Smooth muscle cell of the brain vasculature (primary cell): ENCODE measurements around the gene AP2B1.

Experiments used
- DNase-seq: peaks from one replicate; pipeline ENCODE4 v3.0.0-alpha.2; 2012; ENCODE audit warnings: low read depth, low spot score

AP2B1 gene

GRCh38 chr17:35627417-35627816 is 40.3 kb downstream of the AP2B1 start:
- no peak for DNase-seq

DNA sequence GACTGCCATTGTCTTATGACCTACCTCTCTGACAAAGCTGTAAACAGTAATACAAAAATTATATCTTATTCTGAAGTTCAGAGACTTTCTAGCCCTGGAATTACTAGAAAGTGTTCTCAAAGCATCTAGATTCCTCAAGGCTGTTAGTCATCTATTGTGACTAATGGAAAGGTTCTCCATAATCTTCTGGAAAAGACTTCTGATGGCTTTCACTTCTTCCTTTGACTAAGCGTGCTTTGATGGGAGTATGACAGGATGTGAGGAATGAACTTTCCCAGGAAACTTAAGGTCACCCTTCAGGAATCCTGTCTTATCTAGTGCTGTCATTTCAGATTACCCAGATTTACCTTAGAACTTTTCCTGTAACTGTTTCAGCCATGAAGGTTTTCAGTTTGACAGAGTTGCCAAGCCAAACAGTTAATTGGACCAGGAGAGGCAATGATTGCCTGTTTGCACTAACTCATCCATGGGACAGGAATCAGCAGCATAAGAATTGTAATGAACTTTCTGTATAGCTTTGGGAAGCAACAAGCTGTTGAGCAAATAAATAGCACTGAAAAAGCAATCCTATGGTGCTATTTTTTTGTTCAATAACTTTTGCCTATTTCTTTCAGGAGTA is 43.5 kb downstream of the AP2B1 start:
- DNase-seq, result no peak

DNA sequence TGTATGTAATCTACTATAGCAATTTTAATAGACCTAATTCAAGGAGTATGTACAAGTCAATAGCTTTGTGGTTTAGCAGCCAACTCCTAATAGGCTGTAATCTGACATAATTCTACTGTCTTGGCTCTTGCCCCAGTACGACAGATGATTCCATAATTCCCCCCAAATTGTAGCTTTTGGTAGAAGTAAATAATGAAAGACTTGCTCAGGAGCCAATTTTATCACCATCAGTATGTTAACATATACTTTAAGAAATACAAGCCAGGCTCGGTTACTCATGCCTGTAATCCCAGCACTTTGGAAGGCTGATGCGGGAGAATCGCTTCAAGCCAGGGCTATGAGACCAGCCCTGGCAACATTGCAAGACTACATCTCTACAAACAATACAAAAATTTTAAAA is 53.9 kb downstream of the AP2B1 start:
- no peak for DNase-seq

- DNase-seq, result no peak
Observed at GRCh38 chr17:35645923-35646322, 58.8 kb downstream of the AP2B1 start.

- no peak for DNase-seq
Observed at GRCh38 chr17:35651467-35651866, 64.3 kb downstream of the AP2B1 start.

DNA sequence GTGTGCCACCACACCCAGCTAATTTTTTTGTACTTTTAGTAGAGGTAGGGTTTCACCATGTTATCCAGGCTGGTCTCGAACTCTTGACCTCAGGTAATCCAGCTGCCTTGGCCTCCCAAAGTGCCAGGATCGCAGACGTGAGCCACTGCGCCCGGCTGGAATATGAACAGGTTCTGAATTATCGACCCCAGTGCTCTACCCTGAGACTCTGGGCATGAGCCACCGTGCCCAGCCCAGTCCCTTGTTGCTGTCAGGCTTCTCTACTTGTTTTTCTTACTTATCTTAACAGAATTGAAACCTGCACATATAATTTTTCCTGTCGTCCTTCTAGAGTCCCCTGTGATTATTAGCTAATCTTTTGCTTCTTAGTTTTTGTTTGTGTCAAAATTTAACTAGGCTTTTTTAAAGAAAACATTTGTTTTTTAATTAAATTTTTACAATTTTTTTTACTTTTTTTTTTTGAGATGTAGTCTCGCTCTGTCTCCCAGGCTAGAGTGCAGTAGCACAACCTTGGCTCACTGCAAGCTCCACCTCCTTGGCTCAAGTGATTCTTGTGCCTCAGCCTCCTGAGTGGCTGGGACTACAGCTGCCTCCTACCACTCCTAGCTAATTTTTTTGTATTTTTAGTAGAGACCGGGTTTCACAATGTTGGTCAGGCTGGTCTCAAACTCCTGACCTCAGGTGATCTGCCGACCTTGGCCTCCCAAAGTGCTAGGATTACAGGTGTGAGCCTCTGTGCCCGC is 66.7 kb downstream of the AP2B1 start:
- DNase-seq, result no peak

DNA sequence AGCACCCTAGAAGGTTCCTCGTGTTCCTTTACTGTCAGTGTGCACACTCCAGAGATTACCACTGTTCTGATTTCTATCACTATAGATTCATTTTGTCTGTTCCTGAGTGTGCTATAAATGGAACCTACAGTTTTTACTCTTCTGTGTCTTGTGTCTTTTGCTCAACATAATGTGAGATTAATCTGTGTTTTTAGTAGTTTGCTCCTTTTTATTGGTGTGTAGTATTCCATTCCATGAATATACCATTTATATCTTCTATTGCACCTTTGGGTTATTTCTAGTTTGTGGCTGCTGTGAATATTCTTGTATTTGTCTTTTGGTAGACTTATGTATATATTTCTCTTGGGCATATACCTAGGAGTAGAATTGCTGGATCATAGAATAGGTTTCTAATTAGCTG is 68.2 kb downstream of the AP2B1 start:
- DNase-seq, result no peak

DNA sequence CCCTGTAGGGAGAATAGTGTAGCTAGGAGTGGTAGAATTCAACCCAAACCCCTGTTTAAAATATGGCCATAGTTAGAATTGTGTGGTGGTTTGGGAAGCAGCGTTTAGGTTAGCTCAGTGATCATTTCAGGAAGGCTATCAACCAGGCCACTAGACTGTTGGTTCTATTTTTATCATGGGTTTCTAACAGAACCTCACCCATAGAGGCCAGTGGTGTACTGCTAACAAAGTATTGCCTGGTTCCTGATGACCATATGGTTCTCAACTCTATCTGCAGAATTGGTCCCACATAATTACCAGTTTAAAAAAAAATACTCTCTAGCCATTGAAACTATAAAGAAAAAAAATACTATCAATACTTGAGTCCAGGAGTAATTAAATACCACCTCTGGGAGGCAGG is 73.8 kb downstream of the AP2B1 start:
- DNase-seq, result no peak

- DNase-seq, result no peak
Observed at GRCh38 chr17:35664685-35665084, 77.6 kb downstream of the AP2B1 start.

GRCh38 chr17:35665662-35666061 is 78.5 kb downstream of the AP2B1 start:
- no peak for DNase-seq

GRCh38 chr17:35666070-35666469 is 78.9 kb downstream of the AP2B1 start:
- DNase-seq, result no peak

GRCh38 chr17:35666967-35667532 is 79.9 kb downstream of the AP2B1 start:
- no peak for DNase-seq

DNA sequence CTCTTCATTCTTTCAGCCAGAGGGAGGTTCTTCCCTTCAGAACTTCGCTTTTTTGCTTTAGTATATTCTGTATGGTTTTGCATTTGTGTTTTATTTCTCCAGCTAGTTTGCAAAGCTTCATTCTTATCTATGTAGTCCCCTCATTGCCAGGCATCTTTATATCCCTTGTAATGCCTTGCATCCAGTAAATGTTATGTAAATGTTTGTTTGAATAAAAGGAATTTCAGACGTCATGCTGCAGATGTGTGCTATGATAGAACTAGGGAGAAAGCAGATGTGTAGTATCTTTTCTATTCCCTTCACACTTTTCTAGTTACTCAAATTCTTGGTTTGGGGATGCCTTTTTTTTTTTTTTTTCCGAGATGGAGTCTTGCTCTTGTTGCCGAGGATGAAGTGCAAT is 81.7 kb downstream of the AP2B1 start:
- DNase-seq, result no peak

DNA sequence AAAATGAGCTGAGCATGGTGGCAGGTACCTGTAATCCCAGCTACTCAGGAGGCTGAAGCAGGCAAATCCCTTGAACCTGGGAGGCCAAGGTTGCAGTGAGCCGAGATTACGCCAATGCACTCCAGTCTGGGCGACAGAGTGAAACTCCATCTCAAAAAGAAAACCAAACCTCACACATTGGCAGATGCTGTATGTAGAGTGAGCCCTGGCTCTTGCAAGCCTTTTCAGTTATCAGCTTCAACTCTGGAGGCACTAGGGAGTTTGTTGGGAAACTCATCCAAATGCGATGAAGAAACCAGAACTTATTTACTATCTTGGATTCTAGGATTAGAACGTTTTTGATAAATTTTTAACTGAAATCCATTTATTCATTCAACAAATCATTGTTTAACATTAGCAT is 87.4 kb downstream of the AP2B1 start:
- no peak for DNase-seq

- no peak for DNase-seq
Observed at GRCh38 chr17:35676441-35676840, 89.3 kb downstream of the AP2B1 start.

DNA sequence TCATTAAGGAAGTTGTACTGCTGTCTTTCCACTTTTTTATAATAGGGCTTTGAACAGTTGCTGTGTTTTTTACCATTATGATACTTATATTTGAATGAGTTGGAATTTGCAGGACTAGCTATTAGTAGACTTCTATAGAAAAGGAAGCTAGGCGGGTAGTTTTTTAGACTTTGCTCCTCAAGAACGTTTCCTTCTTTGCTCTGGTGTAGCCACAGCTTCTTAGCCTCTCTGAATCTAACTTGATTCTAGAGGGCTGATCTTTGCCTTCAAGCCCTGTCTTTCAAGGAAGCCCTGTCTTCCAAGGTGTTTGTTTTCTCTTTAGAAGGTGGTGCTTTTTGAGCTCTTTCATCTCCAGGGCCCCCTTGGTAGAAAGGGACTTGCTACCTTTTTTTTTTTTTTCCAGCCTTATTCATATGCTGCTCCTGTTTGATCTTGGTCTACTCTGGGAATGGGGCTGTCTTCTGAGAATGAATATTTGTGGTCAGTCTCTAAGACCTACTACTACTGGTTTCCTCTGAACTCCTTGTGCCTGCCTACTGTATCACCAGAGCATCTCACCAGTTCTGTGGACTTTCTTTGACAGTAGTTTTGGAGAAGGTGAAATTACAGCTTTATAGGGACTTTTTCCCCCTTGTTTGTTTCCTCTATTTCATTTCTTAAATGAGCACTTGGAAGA is 92.0 kb downstream of the AP2B1 start:
- no peak for DNase-seq

GRCh38 chr17:35683591-35683990 is 96.5 kb downstream of the AP2B1 start:
- no peak for DNase-seq

DNA sequence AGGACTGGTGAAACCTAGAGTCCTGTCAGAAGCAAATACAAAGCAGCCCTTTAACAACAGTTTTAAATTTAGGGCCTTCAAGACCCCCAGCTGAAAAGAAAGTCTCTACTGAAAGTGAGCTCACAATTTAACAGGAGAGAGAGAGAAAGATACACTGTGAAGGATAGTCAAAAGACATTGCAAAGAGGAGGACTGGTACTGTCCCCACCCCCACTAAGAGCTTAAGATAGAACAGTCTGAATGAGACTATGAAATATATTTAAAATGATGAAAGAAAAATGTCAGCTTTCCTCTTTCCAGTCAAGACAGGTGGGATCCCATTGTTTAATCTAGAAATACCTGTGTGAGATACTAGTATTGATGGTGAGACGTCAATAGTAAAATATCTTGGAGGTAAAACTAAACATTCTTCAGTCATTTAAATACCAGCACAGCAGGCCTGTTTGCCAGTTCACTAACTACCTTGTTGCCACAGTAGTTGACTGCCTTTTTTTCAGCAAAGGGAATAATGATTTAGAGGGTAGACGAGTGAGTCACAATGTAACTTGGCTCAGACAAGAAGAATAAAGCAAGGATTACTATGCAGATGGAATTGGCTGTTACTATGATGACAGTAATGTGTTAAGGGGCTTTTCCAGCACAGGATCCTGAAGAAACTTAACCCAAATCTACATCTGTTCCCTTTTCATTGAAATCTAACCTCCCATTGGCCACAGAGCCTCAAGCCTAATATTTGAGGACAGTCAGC is 97.1 kb downstream of the AP2B1 start:
- no peak for DNase-seq

DNA sequence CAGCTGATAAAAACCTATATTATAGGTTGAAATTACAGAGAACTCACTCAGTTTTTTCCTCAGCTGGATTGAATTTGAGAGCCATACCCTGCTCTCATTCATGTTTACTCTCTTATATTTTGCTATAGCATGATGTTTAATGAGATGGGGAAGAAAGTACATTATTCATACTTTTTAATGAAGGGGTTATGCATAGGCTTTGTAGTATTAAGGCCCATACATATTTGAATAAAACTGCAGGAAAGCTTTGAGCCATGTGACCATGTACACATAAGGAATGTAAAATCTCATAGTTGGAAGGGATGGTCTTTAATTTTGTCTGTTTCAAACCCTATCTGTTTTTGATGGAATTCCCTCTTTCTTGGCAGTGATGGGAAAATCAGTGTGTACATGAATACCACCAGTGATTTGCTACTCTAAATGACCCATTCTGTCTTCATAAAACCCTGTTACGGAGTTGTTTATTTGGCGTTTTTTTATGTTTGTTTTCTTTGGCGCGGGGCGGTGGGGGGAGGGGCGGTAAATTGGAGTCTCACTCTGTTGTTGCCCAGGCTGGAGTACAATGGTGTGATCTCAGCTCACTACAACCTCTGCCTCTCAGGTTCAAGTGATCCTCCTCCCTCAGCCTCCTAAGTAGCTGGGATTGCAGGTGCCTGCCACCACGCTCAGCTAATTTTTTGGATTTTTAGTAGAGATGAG is 105.5 kb downstream of the AP2B1 start:
- no peak for DNase-seq

- no peak for DNase-seq
Observed at GRCh38 chr17:35693662-35694061, 106.5 kb downstream of the AP2B1 start.

DNA sequence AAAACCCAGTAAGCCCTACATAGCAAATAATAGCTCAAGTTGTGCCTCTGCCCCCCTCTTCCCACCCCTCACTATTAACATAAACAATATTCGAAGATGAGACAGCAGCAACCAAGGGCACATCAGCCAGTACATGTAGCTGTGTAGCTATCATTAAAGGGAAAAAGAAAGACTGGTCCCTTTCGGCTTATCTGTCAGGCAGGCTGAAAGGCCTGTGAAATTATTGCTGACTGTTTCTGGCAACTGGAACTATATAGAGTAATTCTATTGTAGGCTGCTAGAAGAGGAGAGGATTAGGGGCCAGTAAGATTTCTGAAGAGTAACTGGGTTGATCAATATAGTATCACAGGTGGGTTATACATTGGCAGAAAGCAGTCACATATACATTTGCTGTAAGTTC is 107.8 kb downstream of the AP2B1 start:
- DNase-seq, result no peak
